Activated T-helper 17 cell treated with anti-CD3 and anti-CD28 coated beads, Interleukin-2, amount 50 U/mL, for 72 hours (primary cell): ENCODE measurements around the gene INSR. TPM values are rescaled to one million over a fixed set of nuclear protein-coding genes. Genes with fewer than 3 reads are reported as not detected.

Experiments used
- total RNA-seq, 2 donors: library from RNA; stranded (reverse); gene quantifications; one replicate each; pipeline ENCODE4 v1.2.3, GENCODE V29; 2022

The INSR gene
- total RNA-seq, 2 donors from 2014 or later, result 0.69 to 5.0 TPM

Other genes with a start within 250 kb of the INSR start
- gene MBD3L2, start 245.1 kb downstream of the INSR start, total RNA-seq, result not detected
- gene MBD3L3, start 235.7 kb downstream of the INSR start, total RNA-seq, result not detected
- gene ZNF557, start 224.7 kb downstream of the INSR start, total RNA-seq, result 1 to 10 TPM; 7.6 to 9.4 TPM
- gene ARHGEF18, start 54.5 kb upstream of the INSR start, total RNA-seq, result 10 to 100 TPM; 47.8 to 58.6 TPM
- under 1 TPM in 1 of 2 donors, not detected in 1; 0.66 TPM for gene PEX11G, start 194.6 kb upstream of the INSR start, total RNA-seq
- gene ZNF358, start 221.7 kb upstream of the INSR start, total RNA-seq, result 1 to 10 TPM; 2.9 to 3.1 TPM
- gene MCOLN1, start 228.2 kb upstream of the INSR start, total RNA-seq, result 10 to 100 TPM; 10.0 to 15.3 TPM
- 100 to 1,000 TPM; 146 to 163 TPM for gene PNPLA6, start 241.3 kb upstream of the INSR start, total RNA-seq